T47D (cell line): ENCODE data around the gene TTC24.
"Not testable (repeated sequence)": the region's sequence is repeated elsewhere in the genome, so short reads cannot be mapped to it uniquely, and the experiment has no call there.

Experiments used
- DNase-seq, 2 experiments: peaks; one replicate each; pipeline versions ENCODE4 v3.0.0 to v3.0.0-alpha.2; 2011 to 2012; ENCODE audit warnings: low read depth in 1 of 2, low spot score in 1 of 2
- JUND ChIP-seq: IDR thresholded peaks from 2 replicates; pipeline ENCODE4 v1.6.1; 2012; ENCODE audit warnings: low read depth
- in situ Hi-C: cut with HindIII; loops from 2 replicates; pipeline ENCODE4 v1.10.0; 2016; ENCODE audit warnings: low sequenced_read_pairs, low pct_unique_long_range_greater_than_20kb

Gene TTC24

GRCh38 chr1:156608981-156609380 lies 29.5 kb downstream of the TTC24 start:
- in situ Hi-C loops = no loop called here
- peak in 1 of 2 experiments; percentile 70 for DNase-seq
- no peak for TF ChIP-seq JUND

- DNase-seq, in situ Hi-C loops: not testable (repeated sequence)
Measured at GRCh38 chr1:156610072-156610471, 30.5 kb downstream of the TTC24 start.

GRCh38 chr1:156612666-156613065 lies 33.1 kb downstream of the TTC24 start:
- DNase-seq = no peak
- TF ChIP-seq JUND = no peak
- in situ Hi-C loops = no loop called here

- in situ Hi-C loops = no loop called here
- DNase-seq = peak in 1 of 2 experiments; percentile 48
- TF ChIP-seq JUND = no peak
Measured at GRCh38 chr1:156615946-156616345, 36.4 kb downstream of the TTC24 start.

GRCh38 chr1:156616463-156616862 lies 36.9 kb downstream of the TTC24 start:
- peak in 1 of 2 experiments; percentile 84 for DNase-seq
- in situ Hi-C loops = no loop called here
- TF ChIP-seq JUND = no peak; the same call in 1 of the 2 replicates

- peak in 1 of 2 experiments; percentile 65 for DNase-seq
- no peak for TF ChIP-seq JUND
- in situ Hi-C loops = no loop called here
Measured at GRCh38 chr1:156618853-156619581, 39.5 kb downstream of the TTC24 start, which contains the start of gene HAPLN2. Gene HAPLN2 (plus strand): TSS chr1:156619415. CDS start chr1:156623491, 4,076 bp downstream.

- in situ Hi-C loops = no loop called here
- DNase-seq = no peak
- TF ChIP-seq JUND = no peak
Measured at GRCh38 chr1:156619582-156619955, 40.0 kb downstream of the TTC24 start.

- in situ Hi-C loops = no loop called here
Measured at GRCh38 chr1:156622581-156623297, 43.2 kb downstream of the TTC24 start.

GRCh38 chr1:156623946-156624813 lies 44.7 kb downstream of the TTC24 start:
- no peak for TF ChIP-seq JUND
- in situ Hi-C loops = no loop called here
- peak in 1 of 2 experiments; percentile 70 for DNase-seq

More at GRCh38 chr1:156622581-156623297, 43.2 kb downstream of the TTC24 start:
- no peak for TF ChIP-seq JUND
- no peak for DNase-seq

- no peak for TF ChIP-seq JUND
- no peak for DNase-seq
- in situ Hi-C loops = no loop called here
Measured at GRCh38 chr1:156624814-156625435, 45.4 kb downstream of the TTC24 start.

- in situ Hi-C loops = no loop called here
- peak in 1 of 2 experiments; percentile 49 for DNase-seq
- no peak for TF ChIP-seq JUND
Measured at GRCh38 chr1:156625436-156626078, 46.0 kb downstream of the TTC24 start.

GRCh38 chr1:156626079-156626438 lies 46.5 kb downstream of the TTC24 start:
- TF ChIP-seq JUND = no peak
- DNase-seq = peak in 1 of 2 experiments; percentile 41
- in situ Hi-C loops = no loop called here
